ENCODE measurements around the gene BCOR. TPM values are rescaled to one million over a fixed set of nuclear protein-coding genes. Genes with fewer than 3 reads are reported as not detected.

BCOR gene
- total and polyA plus RNA-seq, 2 of the 8 experiments (the other 6 are each of a cell fraction or from before 2014, with no cell fraction given): 25.0 to 50.8 TPM

DNA sequence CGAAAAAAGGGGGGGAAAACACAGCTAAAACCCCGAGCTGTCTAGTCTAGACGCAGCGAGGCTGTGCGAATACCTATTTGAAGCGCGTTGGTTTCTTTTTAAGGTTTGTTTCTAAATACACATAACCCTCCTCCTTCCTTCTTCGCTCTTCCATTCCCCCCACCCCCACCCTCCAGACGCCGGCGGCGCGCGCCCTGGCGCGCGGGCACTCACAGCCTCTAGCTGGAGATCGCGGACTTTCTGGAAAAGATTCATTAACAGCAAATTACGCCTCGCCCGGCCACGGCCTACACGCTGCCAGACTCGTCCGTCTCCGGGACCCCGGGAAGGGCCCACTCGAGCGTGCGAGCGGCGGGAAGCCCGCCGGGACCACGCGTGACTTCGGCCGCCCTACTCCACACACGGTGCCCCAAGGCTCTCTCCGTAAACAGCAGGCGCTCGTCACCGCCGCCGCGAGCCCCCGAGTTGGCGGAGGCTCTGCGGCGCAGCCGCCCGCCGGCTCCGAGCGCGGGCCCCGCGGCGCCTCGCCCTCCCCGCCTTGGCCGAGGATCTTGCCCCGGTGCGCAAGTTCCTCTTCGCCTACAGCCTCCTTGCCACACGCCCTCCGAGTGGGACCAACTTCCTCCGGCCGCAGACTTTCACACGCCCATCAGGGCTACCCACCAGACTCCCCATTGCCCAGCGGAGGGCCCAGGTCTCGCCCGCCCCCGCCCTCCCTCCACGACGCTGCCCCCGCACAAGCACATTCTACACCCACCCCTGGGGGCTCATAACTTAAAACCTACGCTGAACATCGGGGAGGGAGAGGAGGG lies 2.0 kb downstream of the BCOR start:
- no peak overlapping the region for H2BK15ac ChIP-seq (ENCODE audit: low read length)
- H2BK12ac ChIP-seq (ENCODE audit: low read depth, low read length): no peak overlapping the region
- no peaks in the 10 kb centered on the region for H3K36me3 ChIP-seq (ENCODE audit: control insufficient read depth in 2 of 4, insufficient read depth in 4 of 4, low read length in 3 of 4)
- 0% methylated on average over 1 of the region's 80 CpGs; no CpG with 5 or more reads in 1 of the 2 experiments for WGBS, 2 experiments (ENCODE audit: extremely low coverage in 1 of 2, insufficient coverage in 1 of 2, insufficient read length in 1 of 2, insufficient replicate concordance in 2 of 2, low coverage in 1 of 2, low lambda C conversion rate in 2 of 2, missing lambda C conversion rate in 1 of 2)
- no peaks in the 10 kb centered on the region for H3K79me1 ChIP-seq (ENCODE audit: low read depth, low read length)
- no peaks in the 10 kb centered on the region for H3K9me3 ChIP-seq (ENCODE audit: insufficient read depth in 2 of 2, low read depth in 1 of 2, low read length in 1 of 2)
- ChIA-PET CTCF (ENCODE audit: partially characterized antibody) (interaction anchor here (0.9 kb wide), 1 partner anchor 171 kb away, joined by 3 read pairs; no protein-coding TSS in a partner anchor), POLR2A (ENCODE audit: partially characterized antibody) (interaction anchor here (0.6 to 29.1 kb wide), 8 partner anchors 9 to 1401 kb away, joined by 3 to 509 read pairs (median 4); no protein-coding TSS in a partner anchor)
- no peak overlapping the region for H2BK5ac ChIP-seq (ENCODE audit: low read depth, low read length)
- no peak for FAIRE-seq
- 0 out of 2 replicates have a peak overlapping the region, but pooled peaks have one; percentile 48 for H3K18ac ChIP-seq (ENCODE audit: extremely low read depth, low read length)
- no peak overlapping the region for H4K91ac ChIP-seq (replicated peaks; ENCODE audit: insufficient read length, low read length)
- H2AFZ ChIP-seq (ENCODE audit: low read length): no peak overlapping the region
- H3K9ac ChIP-seq (replicated peaks in 1 of 4; ENCODE audit: extremely low read depth in 1 of 4, low read depth in 3 of 4, low read length in 3 of 4): peak overlapping the region in 3 of 4 experiments; percentile 13 to 64 (median 28); a peak in 3 of 7 replicates
- H3K4ac ChIP-seq (replicated peaks; ENCODE audit: insufficient read length, low read depth, low read length): no peak overlapping the region
- no peak overlapping the region for H3K27ac ChIP-seq (ENCODE audit: low read depth, low read length)
- no peak overlapping the region for H2BK20ac ChIP-seq (ENCODE audit: low read length)
- no peak overlapping the region for H3K56ac ChIP-seq (replicated peaks; ENCODE audit: insufficient read length, low read depth, low read length)
- H2AK5ac ChIP-seq (ENCODE audit: low read depth, low read length): no peak overlapping the region
- H3K23ac ChIP-seq (ENCODE audit: insufficient read length): no peak overlapping the region
- H4K20me1 ChIP-seq (replicated peaks in 1 of 2; ENCODE audit: control insufficient read depth in 1 of 2, insufficient read depth in 2 of 2, low read length in 2 of 2): peaks cover 4 to 5% of the 10 kb centered on the region in 2 experiments
- no peak overlapping the region for H4K5ac ChIP-seq (ENCODE audit: insufficient read length, low read depth, low read length)
- H3K4me2 ChIP-seq (ENCODE audit: insufficient read depth in 1 of 2, low read depth in 2 of 2, low read length in 2 of 2): peak overlapping the region; percentile 78 to 81
- H4K8ac ChIP-seq (ENCODE audit: extremely low read depth, insufficient read depth, low read length): no peak overlapping the region; the same call in 1 of the 2 replicates
- H3K23me2 ChIP-seq (ENCODE audit: low read depth, low read length): peaks cover 21% of the 10 kb centered on the region; the same call in 1 of the 2 replicates
- H3K4me1 ChIP-seq (replicated peaks in 1 of 4; ENCODE audit: control insufficient read depth in 3 of 4, insufficient read depth in 4 of 4, low read length in 3 of 4): peaks cover 0 to 10% (median 2%) of the 10 kb centered on the region in 4 experiments; a peak in 5 of 7 replicates
- H3K4me3 ChIP-seq (ENCODE audit: extremely low read depth in 1 of 4, insufficient read depth in 2 of 4, low read depth in 3 of 4, low read length in 4 of 4): peak overlapping the region; percentile 63 to 79 (median 71)
- no peak overlapping the region for H2BK120ac ChIP-seq (replicated peaks; ENCODE audit: low read depth, low read length)
- H3K14ac ChIP-seq (ENCODE audit: insufficient read length): peak overlapping the region; percentile 18
- TF ChIP-seq EP300 (IDR thresholded peaks at IDR 0.05; ENCODE audit: borderline replicate concordance in 1 of 2, low read depth in 2 of 2, low read length in 2 of 2): no peak
- TF ChIP-seq, protein P1, sequence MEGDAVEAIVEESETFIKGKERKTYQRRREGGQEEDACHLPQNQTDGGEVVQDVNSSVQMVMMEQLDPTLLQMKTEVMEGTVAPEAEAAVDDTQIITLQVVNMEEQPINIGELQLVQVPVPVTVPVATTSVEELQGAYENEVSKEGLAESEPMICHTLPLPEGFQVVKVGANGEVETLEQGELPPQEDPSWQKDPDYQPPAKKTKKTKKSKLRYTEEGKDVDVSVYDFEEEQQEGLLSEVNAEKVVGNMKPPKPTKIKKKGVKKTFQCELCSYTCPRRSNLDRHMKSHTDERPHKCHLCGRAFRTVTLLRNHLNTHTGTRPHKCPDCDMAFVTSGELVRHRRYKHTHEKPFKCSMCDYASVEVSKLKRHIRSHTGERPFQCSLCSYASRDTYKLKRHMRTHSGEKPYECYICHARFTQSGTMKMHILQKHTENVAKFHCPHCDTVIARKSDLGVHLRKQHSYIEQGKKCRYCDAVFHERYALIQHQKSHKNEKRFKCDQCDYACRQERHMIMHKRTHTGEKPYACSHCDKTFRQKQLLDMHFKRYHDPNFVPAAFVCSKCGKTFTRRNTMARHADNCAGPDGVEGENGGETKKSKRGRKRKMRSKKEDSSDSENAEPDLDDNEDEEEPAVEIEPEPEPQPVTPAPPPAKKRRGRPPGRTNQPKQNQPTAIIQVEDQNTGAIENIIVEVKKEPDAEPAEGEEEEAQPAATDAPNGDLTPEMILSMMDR (IDR thresholded peaks at IDR 0.05; ENCODE audit: control extremely low read depth in 1 of 3, insufficient read depth in 1 of 3, low read depth in 1 of 3, low read length in 3 of 3): no peak
- no peak for TF ChIP-seq SP1 (IDR thresholded peaks at IDR 0.05; ENCODE audit: low read depth, low read length)
- no peak for TF ChIP-seq GTF2F1 (IDR thresholded peaks at IDR 0.05; ENCODE audit: borderline replicate concordance, low read depth, low read length)
- no peak for TF ChIP-seq TBP (IDR thresholded peaks at IDR 0.05; ENCODE audit: low read depth, low read length)
- no peak for TF ChIP-seq EGR1 (IDR thresholded peaks at IDR 0.05; ENCODE audit: borderline replicate concordance, low read depth, low read length)
- no peak for TF ChIP-seq CREB1 (IDR thresholded peaks at IDR 0.05)
- peaks cover 0 to 10% (median 4%) of the 10 kb centered on the region in 4 experiments; a peak in 4 of 7 replicates for H3K27me3 ChIP-seq (replicated peaks in 1 of 4; ENCODE audit: control insufficient read depth in 3 of 4, extremely low read depth in 1 of 4, insufficient read depth in 3 of 4, low read length in 3 of 4)
- peaks cover 18 to 65% of the 10 kb centered on the region in 2 experiments for H3K79me2 ChIP-seq (ENCODE audit: control insufficient read depth in 1 of 2, insufficient read depth in 2 of 2, low read length in 2 of 2)
- DNase-seq (ENCODE audit: low read depth in 1 of 2, low spot score in 2 of 2): no peak

All from H1 (cell line).